ENCODE data around the gene GRM6.

Gene GRM6

DNA sequence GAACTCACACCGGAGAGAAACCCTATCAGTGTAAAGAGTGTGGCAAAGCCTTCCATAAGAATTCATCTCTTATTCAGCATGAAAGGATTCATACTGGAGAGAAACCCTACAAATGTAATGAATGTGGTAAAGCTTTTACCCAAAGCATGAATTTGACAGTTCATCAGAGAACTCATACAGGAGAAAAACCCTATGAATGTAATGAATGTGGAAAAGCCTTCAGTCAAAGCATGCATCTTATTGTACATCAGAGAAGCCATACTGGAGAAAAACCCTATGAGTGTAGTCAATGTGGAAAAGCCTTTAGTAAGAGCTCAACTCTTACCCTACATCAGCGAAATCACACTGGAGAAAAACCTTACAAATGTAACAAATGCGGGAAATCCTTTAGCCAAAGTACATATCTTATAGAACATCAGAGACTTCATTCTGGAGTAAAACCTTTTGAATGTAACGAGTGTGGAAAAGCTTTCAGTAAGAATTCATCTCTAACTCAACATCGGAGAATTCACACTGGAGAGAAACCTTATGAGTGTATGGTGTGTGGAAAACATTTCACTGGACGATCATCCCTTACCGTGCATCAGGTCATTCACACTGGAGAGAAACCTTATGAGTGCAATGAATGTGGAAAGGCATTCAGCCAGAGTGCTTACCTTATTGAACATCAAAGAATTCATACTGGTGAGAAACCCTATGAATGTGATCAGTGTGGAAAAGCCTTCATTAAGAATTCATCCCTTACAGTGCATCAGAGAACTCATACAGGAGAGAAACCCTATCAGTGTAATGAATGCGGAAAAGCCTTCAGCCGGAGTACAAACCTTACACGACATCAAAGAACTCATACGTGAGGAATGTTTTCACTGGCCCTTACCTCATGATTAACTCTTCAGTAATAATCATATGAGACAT is 63.0 kb downstream of the GRM6 start:
- Mint-ChIP-seq H3K36me3 (ENCODE audit: low read depth) (peaks cover 84% of the 10 kb centered on the region), H3K27me3 (no peaks in the 10 kb centered on the region), H3K9me3 (peaks cover 75% of the 10 kb centered on the region), H3K27ac (no peak overlapping the region), H3K4me1 (ENCODE audit: low read depth) (no peaks in the 10 kb centered on the region), H3K4me3 (no peak overlapping the region)
